ENCODE results near the gene PRKAR2A.

GRCh38 chr3:48885753-48886152 lies 38.1 kb upstream of the PRKAR2A start:
- TF ChIP-seq POLR2A (IDR thresholded peaks at IDR 0.05; ENCODE audit: low read length) (no peak), PBX3 (IDR thresholded peaks at IDR 0.05) (no peak), CHD2 (IDR thresholded peaks at IDR 0.05; ENCODE audit: low read length, partially characterized antibody) (no peak), BHLHE40 (IDR thresholded peaks at IDR 0.05; ENCODE audit: low read depth, low read length) (no peak)
- TF ChIP-seq, protein P1, sequence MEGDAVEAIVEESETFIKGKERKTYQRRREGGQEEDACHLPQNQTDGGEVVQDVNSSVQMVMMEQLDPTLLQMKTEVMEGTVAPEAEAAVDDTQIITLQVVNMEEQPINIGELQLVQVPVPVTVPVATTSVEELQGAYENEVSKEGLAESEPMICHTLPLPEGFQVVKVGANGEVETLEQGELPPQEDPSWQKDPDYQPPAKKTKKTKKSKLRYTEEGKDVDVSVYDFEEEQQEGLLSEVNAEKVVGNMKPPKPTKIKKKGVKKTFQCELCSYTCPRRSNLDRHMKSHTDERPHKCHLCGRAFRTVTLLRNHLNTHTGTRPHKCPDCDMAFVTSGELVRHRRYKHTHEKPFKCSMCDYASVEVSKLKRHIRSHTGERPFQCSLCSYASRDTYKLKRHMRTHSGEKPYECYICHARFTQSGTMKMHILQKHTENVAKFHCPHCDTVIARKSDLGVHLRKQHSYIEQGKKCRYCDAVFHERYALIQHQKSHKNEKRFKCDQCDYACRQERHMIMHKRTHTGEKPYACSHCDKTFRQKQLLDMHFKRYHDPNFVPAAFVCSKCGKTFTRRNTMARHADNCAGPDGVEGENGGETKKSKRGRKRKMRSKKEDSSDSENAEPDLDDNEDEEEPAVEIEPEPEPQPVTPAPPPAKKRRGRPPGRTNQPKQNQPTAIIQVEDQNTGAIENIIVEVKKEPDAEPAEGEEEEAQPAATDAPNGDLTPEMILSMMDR (IDR thresholded peaks at IDR 0.05): no peak
